ENCODE results near the gene FAM20C.

Gene FAM20C

GRCh38 chr7:252216-252965 lies 60.0 kb downstream of the FAM20C start:
- no peaks in the 10 kb centered on the region for H3K36me3 ChIP-seq (ENCODE audit: insufficient read depth, low read length)
- H3K9me3 ChIP-seq (ENCODE audit: low read length): peaks cover 2% of the 10 kb centered on the region
- H2AFZ ChIP-seq (ENCODE audit: low read depth, low read length): no peak overlapping the region

GRCh38 chr7:252981-253380 lies 60.6 kb downstream of the FAM20C start:
- H3K9me3 ChIP-seq (ENCODE audit: low read length): peaks cover 2% of the 10 kb centered on the region
- no peaks in the 10 kb centered on the region for H3K4me1 ChIP-seq (ENCODE audit: insufficient read depth, low read length)
- H2AFZ ChIP-seq (ENCODE audit: low read depth, low read length): no peak overlapping the region
- no peaks in the 10 kb centered on the region for H3K27me3 ChIP-seq (ENCODE audit: insufficient read depth, low read length)
- no peak overlapping the region for H3K4me3 ChIP-seq (ENCODE audit: low read length)
- no peaks in the 10 kb centered on the region for H3K36me3 ChIP-seq (ENCODE audit: insufficient read depth, low read length)

More at GRCh38 chr7:252216-252965, 60.0 kb downstream of the FAM20C start:
- no peaks in the 10 kb centered on the region for H3K27me3 ChIP-seq (ENCODE audit: insufficient read depth, low read length)
- no peaks in the 10 kb centered on the region for H3K4me1 ChIP-seq (ENCODE audit: insufficient read depth, low read length)
- H3K4me3 ChIP-seq (ENCODE audit: low read length): no peak overlapping the region

GRCh38 chr7:253581-254336 lies 61.4 kb downstream of the FAM20C start:
- H3K9me3 ChIP-seq (ENCODE audit: low read length): peaks cover 2% of the 10 kb centered on the region
- H3K4me3 ChIP-seq (ENCODE audit: low read length): no peak overlapping the region
- no peaks in the 10 kb centered on the region for H3K4me1 ChIP-seq (ENCODE audit: insufficient read depth, low read length)
- H3K27me3 ChIP-seq (ENCODE audit: insufficient read depth, low read length): no peaks in the 10 kb centered on the region
- H3K36me3 ChIP-seq (ENCODE audit: insufficient read depth, low read length): no peaks in the 10 kb centered on the region
- no peak overlapping the region for H2AFZ ChIP-seq (ENCODE audit: low read depth, low read length)

GRCh38 chr7:254337-255037 lies 62.1 kb downstream of the FAM20C start:
- H3K27me3 ChIP-seq (ENCODE audit: insufficient read depth, low read length): no peaks in the 10 kb centered on the region
- H3K4me3 ChIP-seq (ENCODE audit: low read length): no peak overlapping the region
- H2AFZ ChIP-seq (ENCODE audit: low read depth, low read length): no peak overlapping the region
- peaks cover 2% of the 10 kb centered on the region for H3K9me3 ChIP-seq (ENCODE audit: low read length)
- no peaks in the 10 kb centered on the region for H3K36me3 ChIP-seq (ENCODE audit: insufficient read depth, low read length)
- H3K4me1 ChIP-seq (ENCODE audit: insufficient read depth, low read length): no peaks in the 10 kb centered on the region

- H3K27me3 ChIP-seq (ENCODE audit: insufficient read depth, low read length): no peaks in the 10 kb centered on the region
- H3K4me1 ChIP-seq (ENCODE audit: insufficient read depth, low read length): no peaks in the 10 kb centered on the region
- H3K36me3 ChIP-seq (ENCODE audit: insufficient read depth, low read length): no peaks in the 10 kb centered on the region
- no peak overlapping the region for H2AFZ ChIP-seq (ENCODE audit: low read depth, low read length)
- no peak overlapping the region for H3K4me3 ChIP-seq (ENCODE audit: low read length)
- peaks cover 2% of the 10 kb centered on the region for H3K9me3 ChIP-seq (ENCODE audit: low read length)
Observed at GRCh38 chr7:255038-255435, 62.7 kb downstream of the FAM20C start.

- Histone ChIP-seq H3K4me1 (ENCODE audit: insufficient read depth, low read length) (no peaks in the 10 kb centered on the region), H3K9me3 (ENCODE audit: low read length) (peaks cover 2% of the 10 kb centered on the region), H2AFZ (ENCODE audit: low read depth, low read length) (no peak overlapping the region), H3K27me3 (ENCODE audit: insufficient read depth, low read length) (no peaks in the 10 kb centered on the region), H3K4me3 (ENCODE audit: low read length) (no peak overlapping the region), H3K36me3 (ENCODE audit: insufficient read depth, low read length) (no peaks in the 10 kb centered on the region)
Observed at GRCh38 chr7:255721-256361, 63.5 kb downstream of the FAM20C start.

GRCh38 chr7:256461-256940 lies 64.1 kb downstream of the FAM20C start:
- H3K4me3 ChIP-seq (ENCODE audit: low read length): no peak overlapping the region
- no peaks in the 10 kb centered on the region for H3K27me3 ChIP-seq (ENCODE audit: insufficient read depth, low read length)
- no peaks in the 10 kb centered on the region for H3K4me1 ChIP-seq (ENCODE audit: insufficient read depth, low read length)
- H2AFZ ChIP-seq (ENCODE audit: low read depth, low read length): no peak overlapping the region
- H3K9me3 ChIP-seq (ENCODE audit: low read length): peaks cover 6% of the 10 kb centered on the region
- H3K36me3 ChIP-seq (ENCODE audit: insufficient read depth, low read length): no peaks in the 10 kb centered on the region

- Histone ChIP-seq H3K27me3 (ENCODE audit: insufficient read depth, low read length) (no peaks in the 10 kb centered on the region), H2AFZ (ENCODE audit: low read depth, low read length) (no peak overlapping the region), H3K36me3 (ENCODE audit: insufficient read depth, low read length) (no peaks in the 10 kb centered on the region), H3K4me1 (ENCODE audit: insufficient read depth, low read length) (no peaks in the 10 kb centered on the region), H3K9me3 (ENCODE audit: low read length) (peaks cover 6% of the 10 kb centered on the region), H3K4me3 (ENCODE audit: low read length) (no peak overlapping the region)
Observed at GRCh38 chr7:256981-257646, 64.7 kb downstream of the FAM20C start.

- Histone ChIP-seq H2AFZ (ENCODE audit: low read depth, low read length) (no peak overlapping the region), H3K27me3 (ENCODE audit: insufficient read depth, low read length) (no peaks in the 10 kb centered on the region), H3K9me3 (ENCODE audit: low read length) (peaks cover 11% of the 10 kb centered on the region), H3K4me3 (ENCODE audit: low read length) (no peak overlapping the region), H3K36me3 (ENCODE audit: insufficient read depth, low read length) (no peaks in the 10 kb centered on the region), H3K4me1 (ENCODE audit: insufficient read depth, low read length) (no peaks in the 10 kb centered on the region)
Observed at GRCh38 chr7:257647-257992, 65.2 kb downstream of the FAM20C start.

- Histone ChIP-seq H3K27me3 (ENCODE audit: insufficient read depth, low read length) (no peaks in the 10 kb centered on the region), H3K9me3 (ENCODE audit: low read length) (peaks cover 12% of the 10 kb centered on the region), H3K4me3 (ENCODE audit: low read length) (no peak overlapping the region), H3K36me3 (ENCODE audit: insufficient read depth, low read length) (no peaks in the 10 kb centered on the region), H3K4me1 (ENCODE audit: insufficient read depth, low read length) (no peaks in the 10 kb centered on the region), H2AFZ (ENCODE audit: low read depth, low read length) (no peak overlapping the region)
Observed at GRCh38 chr7:258476-259190, 66.3 kb downstream of the FAM20C start.

- H3K36me3 ChIP-seq (ENCODE audit: insufficient read depth, low read length): no peaks in the 10 kb centered on the region
- H3K9me3 ChIP-seq (ENCODE audit: low read length): peaks cover 12% of the 10 kb centered on the region
- no peak overlapping the region for H2AFZ ChIP-seq (ENCODE audit: low read depth, low read length)
- H3K4me3 ChIP-seq (ENCODE audit: low read length): no peak overlapping the region
- no peaks in the 10 kb centered on the region for H3K27me3 ChIP-seq (ENCODE audit: insufficient read depth, low read length)
- no peaks in the 10 kb centered on the region for H3K4me1 ChIP-seq (ENCODE audit: insufficient read depth, low read length)
Observed at GRCh38 chr7:259191-259505, 66.8 kb downstream of the FAM20C start.

- Histone ChIP-seq H3K36me3 (ENCODE audit: insufficient read depth, low read length) (no peaks in the 10 kb centered on the region), H3K9me3 (ENCODE audit: low read length) (peaks cover 12% of the 10 kb centered on the region), H3K4me3 (ENCODE audit: low read length) (no peak overlapping the region), H3K27me3 (ENCODE audit: insufficient read depth, low read length) (no peaks in the 10 kb centered on the region), H2AFZ (ENCODE audit: low read depth, low read length) (no peak overlapping the region), H3K4me1 (ENCODE audit: insufficient read depth, low read length) (no peaks in the 10 kb centered on the region)
Observed at GRCh38 chr7:259751-260405, 67.5 kb downstream of the FAM20C start.
